Stimulated activated CD4-positive, alpha-beta T cell treated with anti-CD3 and anti-CD28 coated beads, Interleukin-1b, Interleukin-23, amount 100 ng/mL, for 48 hours (primary cell): ENCODE results near the gene CHRM1.

Source experiments
- DNase-seq: peaks from one replicate; pipeline ENCODE4 v3.0.0-alpha.2; 2020

Gene CHRM1

DNA sequence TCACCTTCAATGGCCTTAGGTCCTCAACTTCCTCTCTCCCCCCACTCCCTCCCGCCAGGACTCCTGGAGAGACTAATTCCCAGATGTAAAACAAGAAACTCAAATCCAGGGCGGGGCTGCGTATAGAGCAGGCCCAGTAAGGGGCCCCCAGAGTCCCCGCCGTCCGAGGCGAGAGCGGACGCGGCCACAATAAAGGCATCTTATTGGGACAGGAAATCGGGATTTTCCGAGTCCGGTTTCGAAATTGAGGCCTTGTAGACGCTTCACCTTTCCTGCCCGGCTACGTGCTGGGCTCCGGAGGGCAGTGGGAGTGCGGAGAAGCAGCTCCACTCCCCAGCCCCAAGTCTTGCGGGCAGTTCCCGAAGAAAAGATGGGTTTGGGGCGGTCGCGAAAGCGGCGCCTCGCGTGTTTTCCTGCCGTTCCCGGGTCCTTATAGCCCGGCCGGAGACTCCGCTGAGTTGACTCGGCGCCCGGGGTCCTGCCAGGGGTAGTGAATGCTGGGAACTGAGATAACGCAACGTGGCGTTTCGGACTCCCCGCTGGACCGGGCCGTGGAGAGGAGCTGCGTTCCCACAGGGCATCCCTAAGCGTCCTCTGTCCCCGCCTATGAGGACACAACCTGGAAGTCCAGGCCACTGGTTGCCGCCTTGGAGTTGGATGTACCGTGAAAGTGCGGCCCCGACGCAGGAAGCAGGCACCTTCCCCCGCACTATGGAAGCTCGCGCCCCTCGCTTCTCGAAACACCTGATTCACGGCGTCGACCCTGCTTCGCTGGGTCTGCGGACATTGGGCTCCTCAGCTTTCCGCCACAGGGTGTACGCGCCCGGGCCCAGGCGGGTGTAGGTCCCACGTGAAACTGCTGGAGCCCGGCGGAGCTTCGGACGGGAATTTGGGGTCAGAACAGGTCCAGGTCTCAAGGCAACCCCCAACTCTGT, 4.8 kb upstream of the CHRM1 start:
- no peak for DNase-seq

DNA sequence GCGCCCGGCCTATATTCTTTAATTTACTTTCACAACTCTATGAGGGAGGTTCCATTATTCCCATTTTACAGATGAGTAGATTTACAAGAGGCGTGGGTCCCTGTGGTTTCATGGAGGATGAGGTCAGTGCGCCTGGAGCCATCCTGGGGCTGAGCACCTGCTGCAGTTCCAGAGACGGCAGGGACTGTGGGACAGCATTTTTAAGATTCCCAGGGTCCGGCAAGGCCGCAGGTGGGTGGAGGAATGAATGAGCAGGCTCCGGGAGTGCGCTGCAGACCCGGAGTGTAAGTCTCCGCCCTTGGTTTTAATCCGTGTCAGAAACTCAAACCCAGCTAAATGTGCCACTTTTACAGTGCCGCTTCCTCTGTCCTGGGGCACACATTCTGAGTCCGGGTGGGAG, 4.1 kb upstream of the CHRM1 start:
- no peak for DNase-seq

- no peak for DNase-seq
Measured at GRCh38 chr11:62923601-62924411, 2.6 kb upstream of the CHRM1 start.

DNA sequence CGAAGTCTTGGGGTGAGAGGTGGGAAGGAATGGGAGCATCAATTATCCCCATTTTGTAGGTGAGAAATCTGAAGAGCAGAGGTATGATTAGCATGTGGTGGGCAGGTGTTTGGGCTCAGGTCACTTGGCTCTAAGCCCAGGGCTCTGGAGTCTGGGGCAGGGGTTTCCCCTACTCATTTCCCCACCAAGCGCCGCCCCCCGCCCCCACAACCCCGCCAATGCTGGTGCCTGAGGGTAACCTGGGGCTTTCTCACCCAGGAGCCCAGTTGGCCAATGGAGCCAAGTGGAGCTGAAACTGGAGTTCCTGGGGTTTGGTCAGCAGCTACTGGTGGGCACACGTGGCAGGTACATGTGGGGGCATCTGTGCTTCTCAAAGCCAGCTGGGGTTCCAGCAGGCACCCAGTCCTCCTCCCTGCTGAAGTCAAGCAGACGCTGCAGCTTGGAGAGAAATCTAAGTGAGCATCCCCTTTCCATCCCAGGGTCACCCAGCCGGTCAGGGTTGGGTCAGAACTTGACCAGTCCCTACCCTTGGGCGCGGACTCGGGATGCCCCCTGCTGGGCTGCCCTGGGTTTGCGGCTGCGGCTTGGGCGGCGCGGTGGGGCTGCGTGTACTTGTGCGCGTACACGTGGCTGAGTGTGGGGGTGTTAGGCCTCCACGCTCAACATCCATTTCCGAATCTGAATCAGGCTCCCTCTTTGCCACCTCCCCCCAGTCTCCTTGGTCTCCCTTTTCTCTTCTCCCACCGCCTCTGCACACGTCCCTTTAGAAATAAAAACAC, 1.7 kb upstream of the CHRM1 start:
- peak; percentile 58 for DNase-seq

DNA sequence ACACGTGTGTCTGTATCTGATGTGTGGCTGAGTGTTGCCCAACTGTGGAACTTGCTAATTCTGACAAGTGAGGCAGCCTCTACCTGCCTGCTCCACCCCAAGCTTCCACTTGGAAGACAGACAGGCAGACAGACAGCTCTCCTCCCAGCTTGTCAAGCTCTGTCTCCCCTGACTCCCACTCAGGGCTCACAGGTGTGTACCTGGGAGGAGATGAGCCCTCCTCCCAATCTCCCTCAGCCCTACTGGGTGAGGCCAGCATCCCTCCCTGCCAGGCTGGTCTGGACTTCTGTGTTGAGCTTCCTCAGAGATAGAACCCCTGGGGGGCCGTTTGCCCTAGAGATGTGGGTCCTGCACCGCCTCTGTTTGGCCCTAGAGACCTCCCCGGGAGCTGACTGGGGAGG, 1.0 kb upstream of the CHRM1 start:
- no peak for DNase-seq

DNA sequence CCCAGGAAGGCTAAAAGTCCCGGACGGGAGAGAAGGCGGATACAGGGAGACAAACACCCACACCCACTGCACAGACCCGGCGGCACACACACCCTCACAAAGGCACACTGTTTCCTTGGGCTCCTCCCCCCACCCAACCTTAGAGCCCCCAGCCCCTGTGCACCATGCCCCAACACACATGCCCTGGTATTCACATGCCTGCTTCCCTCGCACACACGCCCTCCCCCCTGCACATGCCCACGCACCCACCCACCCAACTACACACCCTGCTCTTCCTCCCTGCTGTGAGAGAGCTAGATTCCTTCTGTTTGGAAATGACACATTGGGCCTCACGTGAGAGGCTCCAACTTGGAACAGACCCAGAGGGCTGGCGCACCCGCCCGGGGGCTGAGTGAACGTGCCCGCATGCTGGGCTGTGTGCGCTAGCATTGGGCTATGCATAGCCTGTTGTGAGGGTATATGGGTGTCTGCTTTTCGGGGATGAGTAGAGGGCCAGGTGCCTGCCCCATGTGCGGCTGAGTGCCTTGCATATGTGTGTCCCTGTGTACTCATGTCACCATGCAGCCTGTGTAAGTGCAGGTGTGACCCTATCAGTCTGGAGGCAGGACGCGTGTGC, 518 bp upstream of the CHRM1 start:
- DNase-seq = no peak

- no peak for DNase-seq
Measured at GRCh38 chr11:62919898-62920640, 1.1 kb downstream of the CHRM1 start.

DNA sequence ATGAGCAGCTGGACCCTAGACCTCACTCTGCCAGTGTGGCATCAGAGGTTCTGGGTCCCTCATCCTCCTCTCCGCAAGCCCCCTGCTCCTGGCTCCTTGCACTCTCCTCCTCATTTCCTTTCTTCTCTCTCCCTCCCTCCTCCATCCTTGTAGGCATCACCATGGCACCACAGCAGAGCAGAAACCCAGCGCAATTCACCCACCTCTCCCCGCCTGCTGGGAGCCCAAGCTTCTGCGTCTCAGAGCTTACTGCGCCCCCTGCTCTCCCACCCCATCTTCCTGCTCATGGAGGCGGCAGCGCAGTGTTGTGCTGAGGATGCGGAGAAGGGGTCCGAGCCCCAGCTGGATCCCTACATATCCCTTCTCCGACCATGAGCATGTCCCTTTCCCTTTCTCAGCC, 1.7 kb downstream of the CHRM1 start:
- no peak for DNase-seq

GRCh38 chr11:62918531-62918930, 2.6 kb downstream of the CHRM1 start:
- no peak for DNase-seq

DNA sequence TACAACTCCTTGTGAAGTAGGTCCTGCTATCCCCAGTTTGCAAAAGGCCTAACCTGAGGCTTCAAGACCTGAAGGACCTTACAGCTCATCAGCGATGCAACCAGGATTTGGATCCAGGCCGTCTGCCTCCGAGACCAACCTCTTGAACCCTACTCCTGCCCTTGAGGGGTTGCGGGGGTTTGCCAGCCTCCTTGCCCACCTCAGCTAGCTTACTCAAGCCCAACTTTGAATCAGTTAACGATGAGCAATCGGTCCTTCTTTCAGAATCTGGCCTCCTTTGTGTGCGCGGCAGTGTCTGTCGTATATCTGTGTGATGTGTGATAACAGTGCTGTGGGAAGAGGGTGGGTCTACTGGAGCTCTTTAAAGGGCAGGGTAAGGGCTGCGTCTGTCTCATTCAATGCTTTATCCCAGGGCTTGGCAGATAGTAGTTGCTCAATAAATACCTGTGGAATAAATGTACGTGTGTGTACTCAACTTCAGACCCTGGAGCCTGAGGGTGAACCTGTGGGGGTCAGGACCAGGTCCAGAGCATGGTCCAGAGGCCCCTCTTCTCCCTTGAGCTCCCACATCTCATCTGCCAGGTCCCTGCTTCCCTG, 3.2 kb downstream of the CHRM1 start:
- no peak for DNase-seq

GRCh38 chr11:62914416-62914815, 6.7 kb downstream of the CHRM1 start:
- DNase-seq = no peak

GRCh38 chr11:62912268-62912667, 8.9 kb downstream of the CHRM1 start:
- DNase-seq = no peak

DNA sequence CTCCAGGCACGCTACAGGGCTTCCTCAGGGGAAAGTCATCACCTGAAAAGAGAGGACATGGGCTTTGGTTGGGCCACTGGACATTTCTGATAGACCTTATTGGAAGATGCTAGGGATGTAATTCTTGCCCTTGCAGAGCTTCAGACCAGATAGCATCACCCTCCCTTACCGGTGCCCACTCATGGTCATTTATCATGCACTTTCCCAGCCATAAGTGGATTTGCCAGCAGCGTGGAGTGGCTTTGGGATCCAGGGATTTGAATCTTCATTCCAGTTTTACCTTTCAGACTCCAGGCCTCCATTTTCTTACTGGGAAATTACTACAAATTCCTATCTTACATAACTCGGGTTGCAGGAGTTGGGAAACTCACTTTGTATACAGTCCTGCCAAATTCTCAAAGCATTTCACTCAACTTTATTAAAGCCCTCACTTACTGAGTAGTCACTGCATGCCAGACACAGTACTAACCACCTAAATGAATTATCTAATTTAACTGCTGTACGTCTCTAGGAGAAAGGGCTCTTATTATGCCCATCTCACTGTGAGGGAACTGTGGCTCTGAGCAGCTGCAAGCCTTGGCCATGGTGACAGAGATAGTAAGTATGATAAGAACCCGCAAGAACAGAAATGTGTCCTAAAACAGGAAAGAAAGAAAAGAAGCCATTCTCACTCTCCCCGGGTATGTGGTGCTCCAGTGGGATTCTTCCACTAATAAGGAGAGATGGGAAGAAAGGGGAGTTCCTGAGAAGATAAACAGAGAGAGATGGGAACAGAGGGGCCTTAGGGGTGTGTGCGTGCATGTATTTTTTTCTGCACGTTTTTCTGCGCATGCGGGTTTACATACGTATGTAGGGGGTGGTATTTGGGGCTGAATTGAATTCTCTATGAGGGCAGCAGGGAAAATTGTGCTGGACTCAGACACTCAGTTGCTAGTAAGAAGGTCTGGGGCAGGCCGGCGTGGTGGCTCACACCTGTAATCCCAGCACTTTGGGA, 9.7 kb downstream of the CHRM1 start:
- DNase-seq = no peak

DNA sequence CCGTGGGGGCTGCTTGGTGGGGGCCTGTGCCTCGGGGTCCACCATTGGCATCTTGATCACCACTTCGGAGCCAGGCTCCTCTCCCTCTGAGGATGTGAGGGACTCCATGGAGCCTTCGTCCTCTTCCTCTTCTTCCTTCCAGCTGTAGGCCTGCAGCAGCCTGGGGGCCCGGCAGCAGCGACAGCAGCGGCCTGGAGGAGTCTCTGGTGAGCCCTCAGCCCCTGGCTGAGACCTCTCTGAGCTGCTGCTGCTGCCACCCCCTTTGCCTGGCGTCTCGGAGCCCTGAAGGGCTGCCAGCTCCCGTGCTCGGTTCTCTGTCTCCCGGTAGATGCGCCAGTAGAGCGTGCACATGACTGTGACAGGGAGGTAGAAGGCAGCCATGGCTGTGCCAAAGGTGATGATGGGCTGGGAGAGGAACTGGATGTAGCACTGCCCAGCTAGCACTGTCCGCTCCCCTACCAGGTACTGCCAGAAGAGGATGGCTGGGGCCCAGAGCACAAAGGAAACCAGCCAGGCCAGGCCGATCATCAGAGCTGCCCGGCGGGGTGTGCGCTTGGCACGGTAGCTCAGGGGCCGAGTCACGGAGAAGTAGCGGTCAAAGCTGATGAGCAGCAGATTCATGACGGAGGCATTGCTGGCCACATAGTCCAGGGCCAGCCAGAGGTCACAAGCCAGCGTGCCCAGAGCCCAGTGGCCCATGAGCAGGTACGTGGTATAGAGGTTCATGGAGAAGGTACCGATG, 10.9 kb downstream of the CHRM1 start:
- DNase-seq = no peak

DNA sequence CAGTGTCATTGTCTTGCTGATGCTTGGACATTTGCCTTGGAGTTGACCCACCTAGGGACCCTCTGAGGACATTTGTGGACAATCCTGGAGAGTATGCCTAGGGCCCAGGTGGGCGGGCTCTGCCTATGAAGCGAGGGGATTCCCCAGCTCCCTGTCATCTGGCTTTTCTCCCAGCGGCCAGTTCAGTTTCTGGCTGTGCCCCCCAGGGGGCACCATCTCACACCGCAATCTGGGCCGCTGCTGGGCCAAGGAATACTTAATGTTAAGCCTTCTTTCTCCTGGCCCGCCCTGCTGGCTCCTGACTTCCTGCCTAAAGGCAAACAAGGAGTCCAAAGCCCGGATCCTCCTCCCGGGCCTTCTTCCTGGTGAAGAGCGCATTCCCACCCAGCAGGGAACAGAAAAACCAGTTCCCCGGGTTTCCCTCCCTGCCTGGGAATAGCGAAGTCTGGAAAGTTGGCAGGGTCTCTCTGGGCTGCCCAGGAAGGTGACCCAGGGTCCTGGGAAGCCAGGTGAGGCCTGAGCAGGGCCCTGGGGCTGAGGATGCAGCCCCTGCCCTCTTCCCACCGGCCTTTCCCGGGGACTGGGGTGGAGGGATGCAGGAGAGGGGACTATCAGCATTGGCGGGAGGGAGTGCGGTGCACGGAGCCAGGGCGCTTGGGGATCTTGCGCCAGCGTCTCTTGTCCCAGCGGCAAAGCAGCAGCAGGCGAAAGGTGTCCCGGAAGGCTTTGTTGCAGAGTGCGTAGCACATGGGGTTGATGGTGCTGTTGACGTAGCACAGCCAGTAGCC, 11.9 kb downstream of the CHRM1 start:
- DNase-seq = no peak

GRCh38 chr11:62908468-62909072, 12.6 kb downstream of the CHRM1 start:
- DNase-seq = no peak

DNA sequence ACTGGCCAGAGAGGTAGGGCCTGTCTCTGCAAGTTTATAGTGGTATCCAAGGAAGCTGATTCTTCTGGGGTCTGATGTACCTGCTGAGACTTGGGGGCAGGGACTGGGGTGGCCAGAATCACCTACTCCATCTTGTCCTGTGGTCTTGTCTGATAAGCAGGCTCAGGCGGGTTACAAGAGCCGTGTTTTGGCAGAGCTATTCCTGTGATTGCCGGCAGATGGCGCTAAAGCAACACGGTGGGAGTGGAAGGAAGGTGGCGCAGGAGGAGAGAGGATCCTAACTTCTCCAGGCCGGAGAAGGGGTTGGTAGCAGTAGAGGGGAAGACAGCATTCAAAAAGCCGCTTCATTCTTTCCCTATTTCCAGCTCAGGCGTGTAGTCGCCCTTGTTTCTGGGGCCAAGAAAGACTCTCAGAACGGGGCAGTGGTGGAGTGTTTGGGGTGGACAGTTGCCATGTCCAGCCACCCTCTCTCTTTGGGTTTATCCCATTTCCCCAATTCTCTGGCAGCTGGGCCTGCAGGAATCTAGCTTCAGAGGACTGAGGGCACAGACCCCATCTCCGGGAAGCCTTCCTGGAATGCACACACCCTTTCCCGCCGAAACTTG, 15.1 kb downstream of the CHRM1 start:
- DNase-seq = peak; percentile 79

DNA sequence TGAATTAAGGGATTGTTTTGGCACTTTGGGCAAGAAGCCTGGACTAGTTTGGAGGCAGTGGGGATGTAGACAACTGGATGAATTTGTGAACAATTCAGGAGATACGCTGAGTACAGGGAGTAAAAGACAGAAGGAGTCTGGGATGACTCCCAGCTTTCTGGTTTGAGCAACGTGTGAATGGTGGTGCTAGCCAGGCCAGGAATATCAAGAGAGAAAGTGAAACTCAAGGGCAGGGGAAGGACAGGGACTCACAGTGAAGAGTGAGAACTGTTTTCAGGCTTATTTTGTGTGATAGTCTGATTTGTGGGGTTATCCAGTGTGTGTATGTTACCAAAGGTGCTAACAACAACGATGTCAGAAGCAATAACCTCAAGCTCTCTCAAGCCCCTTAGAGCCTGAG, 15.9 kb downstream of the CHRM1 start:
- DNase-seq = no peak
